RWPE2 (cell line): ENCODE data around the gene BFSP2.

Experiments used
- ATAC-seq: fragments of 200-7000 bp; cut with Tn5 transposase; 3 replicates; pipeline ENCODE4 v1.9.1; 2021; ENCODE audit warnings: low read depth
- DNase-seq: peaks from one replicate; pipeline ENCODE4 v3.0.0-alpha.2; 2020; ENCODE audit warnings: low spot score
- H3K27ac ChIP-seq: fragments of 450-650 bp; 2 replicates; pipeline ENCODE4 v1.5.1; 2017; ENCODE audit warnings: mild to moderate bottlenecking; ENCODE audit not compliant: poor library complexity, severe bottlenecking
- H3K27me3 ChIP-seq: fragments of 250-450 bp; sonication (Bioruptor Pico); 2 replicates; pipeline ENCODE4 v1.5.1; 2021; ENCODE audit warnings: mild to moderate bottlenecking, moderate library complexity; ENCODE audit not compliant: insufficient read depth, poor library complexity, severe bottlenecking
- H3K36me3 ChIP-seq: fragments of 250-450 bp; sonication (Bioruptor Pico); 2 replicates; pipeline ENCODE4 v1.5.1; 2020; ENCODE audit warnings: low read depth, mild to moderate bottlenecking, moderate library complexity
- H3K4me1 ChIP-seq: fragments of 250-450 bp; sonication (Bioruptor Pico); 2 replicates; pipeline ENCODE4 v1.5.1; 2021; ENCODE audit warnings: mild to moderate bottlenecking, moderate library complexity; ENCODE audit not compliant: insufficient read depth, poor library complexity, severe bottlenecking
- H3K4me3 ChIP-seq: fragments of 250-450 bp; sonication (Bioruptor Pico); 2 replicates; pipeline ENCODE4 v1.5.1; 2021; ENCODE audit warnings: mild to moderate bottlenecking, moderate library complexity; ENCODE audit not compliant: severe bottlenecking
- H3K9me3 ChIP-seq: fragments of 250-450 bp; sonication (Bioruptor Pico); 2 replicates; pipeline ENCODE4 v1.5.1; 2021; ENCODE audit warnings: mild to moderate bottlenecking, moderate library complexity; ENCODE audit not compliant: severe bottlenecking
- CTCF ChIP-seq: fragments of 450-650 bp; IDR thresholded peaks from one replicate; pipeline ENCODE4 v1.5.1; 2017; ENCODE audit warnings: mild to moderate bottlenecking, moderate library complexity; ENCODE audit not compliant: poor library complexity, severe bottlenecking

Gene BFSP2

GRCh38 chr3:133400006-133400515, at the start of gene BFSP2:
BFSP2 (plus strand) TSS chr3:133400056; CDS start chr3:133400084, 28 bp downstream.
- no peak for ATAC-seq
- no peaks in the 10 kb centered on the region for H3K9me3 ChIP-seq
- TF ChIP-seq CTCF = no peak

GRCh38 chr3:133354721-133355120, 45.1 kb upstream of the BFSP2 start:
- no peak for DNase-seq
- Histone ChIP-seq H3K36me3 (no peaks in the 10 kb centered on the region), H3K4me1 (no peaks in the 10 kb centered on the region), H3K9me3 (no peaks in the 10 kb centered on the region), H3K4me3 (no peak overlapping the region), H3K27me3 (no peaks in the 10 kb centered on the region), H3K27ac (no peak overlapping the region)
- no peak for TF ChIP-seq CTCF
- ATAC-seq = no peak

More at GRCh38 chr3:133400006-133400515, at the start of gene BFSP2:
- no peaks in the 10 kb centered on the region for H3K36me3 ChIP-seq
- DNase-seq = no peak
- no peaks in the 10 kb centered on the region for H3K27me3 ChIP-seq
- H3K27ac ChIP-seq = no peak within 1 kb of the TSS
- no peak within 1 kb of the TSS for H3K4me3 ChIP-seq
- H3K4me1 ChIP-seq = no peaks in the 10 kb centered on the region

- Histone ChIP-seq H3K27me3 (no peaks in the 10 kb centered on the region), H3K27ac (no peak overlapping the region), H3K36me3 (no peaks in the 10 kb centered on the region), H3K9me3 (no peaks in the 10 kb centered on the region), H3K4me3 (no peak overlapping the region), H3K4me1 (no peaks in the 10 kb centered on the region)
- DNase-seq (no peak), ATAC-seq (no peak)
- no peak for TF ChIP-seq CTCF
Observed at GRCh38 chr3:133360476-133360875, 39.4 kb upstream of the BFSP2 start.

- Histone ChIP-seq H3K9me3 (no peaks in the 10 kb centered on the region), H3K4me3 (no peak overlapping the region), H3K36me3 (no peaks in the 10 kb centered on the region), H3K4me1 (no peaks in the 10 kb centered on the region), H3K27me3 (no peaks in the 10 kb centered on the region), H3K27ac (no peak overlapping the region)
- TF ChIP-seq CTCF = no peak
- peak; percentile 44; the same call in 1 of the 3 replicates for ATAC-seq
- no peak for DNase-seq
Observed at GRCh38 chr3:133361011-133361410, 38.8 kb upstream of the BFSP2 start.

GRCh38 chr3:133361435-133361834, 38.4 kb upstream of the BFSP2 start:
- H3K4me3 ChIP-seq = no peak overlapping the region
- DNase-seq (no peak), ATAC-seq (no peak)
- H3K36me3 ChIP-seq = no peaks in the 10 kb centered on the region
- H3K9me3 ChIP-seq = no peaks in the 10 kb centered on the region
- no peaks in the 10 kb centered on the region for H3K27me3 ChIP-seq
- H3K4me1 ChIP-seq = no peaks in the 10 kb centered on the region
- no peak for TF ChIP-seq CTCF
- H3K27ac ChIP-seq = no peak overlapping the region
